Lower leg skin (tissue), 4 donors: ENCODE measurements around the gene RAB34. TPM values are rescaled to one million over a fixed set of nuclear protein-coding genes. Genes with fewer than 3 reads are reported as not detected.

Experiments used
- DNase-seq, 2 donors: peaks; one replicate each; pipeline ENCODE4 v3.0.0-alpha.2; 2019; ENCODE audit warnings: low spot score in 2 of 2
- H3K4me3 ChIP-seq: fragments of 200-600 bp; sonication (generic); 2 replicates; pipeline ENCODE4 v1.5.1; 2017; ENCODE audit warnings: mild to moderate bottlenecking, low read depth; ENCODE audit not compliant: poor library complexity, severe bottlenecking
- POLR2A ChIP-seq, 2 donors: fragments of 450-650 bp; IDR thresholded peaks; one replicate each; pipeline ENCODE4 v1.6.1; 2016 to 2017; ENCODE audit warnings: antibody characterized with exemption in 2 of 2, mild to moderate bottlenecking in 1 of 2, moderate library complexity in 1 of 2
- WGBS, 2 donors: methylation state at CpG; one replicate each; pipeline ENCODE4 v1.1.5; 2018; 5-methylcytosine and 5-hydroxymethylcytosine counted together
- intact Hi-C: fragments of 100-400 bp; cut with DNase I; formaldehyde crosslinking; loops from one replicate; pipeline ENCODE4 v1.15.0; 2023; ENCODE audit warnings: low total_unique reads
- total RNA-seq, 4 donors: library from RNA; depleted of rRNA; stranded (reverse); fragments of >200 nt; gene quantifications; one replicate each; pipeline ENCODE4 v1.1.0, GENCODE V29; 2016
- TF ChIP-seq, protein P1 (sequence below), 3 donors: fragments of 450-650 bp; IDR thresholded peaks; one replicate each; pipeline ENCODE4 v1.5.1; 2016; ENCODE audit warnings: antibody characterized with exemption in 3 of 3, mild to moderate bottlenecking in 3 of 3, moderate library complexity in 2 of 3

Gene RAB34
- total RNA-seq: 100 to 1,000 TPM in 2 of 4 donors, 10 to 100 TPM in 2; 76.6 to 138 (median 103) TPM

- DNase-seq: peak; percentile 69 to 94
- no peak for TF ChIP-seq POLR2A (IDR thresholded peaks at IDR 0.05)
- TF ChIP-seq, protein P1, sequence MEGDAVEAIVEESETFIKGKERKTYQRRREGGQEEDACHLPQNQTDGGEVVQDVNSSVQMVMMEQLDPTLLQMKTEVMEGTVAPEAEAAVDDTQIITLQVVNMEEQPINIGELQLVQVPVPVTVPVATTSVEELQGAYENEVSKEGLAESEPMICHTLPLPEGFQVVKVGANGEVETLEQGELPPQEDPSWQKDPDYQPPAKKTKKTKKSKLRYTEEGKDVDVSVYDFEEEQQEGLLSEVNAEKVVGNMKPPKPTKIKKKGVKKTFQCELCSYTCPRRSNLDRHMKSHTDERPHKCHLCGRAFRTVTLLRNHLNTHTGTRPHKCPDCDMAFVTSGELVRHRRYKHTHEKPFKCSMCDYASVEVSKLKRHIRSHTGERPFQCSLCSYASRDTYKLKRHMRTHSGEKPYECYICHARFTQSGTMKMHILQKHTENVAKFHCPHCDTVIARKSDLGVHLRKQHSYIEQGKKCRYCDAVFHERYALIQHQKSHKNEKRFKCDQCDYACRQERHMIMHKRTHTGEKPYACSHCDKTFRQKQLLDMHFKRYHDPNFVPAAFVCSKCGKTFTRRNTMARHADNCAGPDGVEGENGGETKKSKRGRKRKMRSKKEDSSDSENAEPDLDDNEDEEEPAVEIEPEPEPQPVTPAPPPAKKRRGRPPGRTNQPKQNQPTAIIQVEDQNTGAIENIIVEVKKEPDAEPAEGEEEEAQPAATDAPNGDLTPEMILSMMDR (IDR thresholded peaks at IDR 0.05): no peak
- peak within 1 kb of the TSS; percentile 48 for H3K4me3 ChIP-seq
- intact Hi-C loops: no loop called here
- 1 to 2% methylated on average over 37 to 53 of the region's 60 CpGs for WGBS, 2 donors
Measured at GRCh38 chr17:28717578-28718332, at the start of gene RAB34. RAB34 (minus strand) TSS chr17:28717868; CDS start chr17:28717266, 602 bp downstream.

DNA sequence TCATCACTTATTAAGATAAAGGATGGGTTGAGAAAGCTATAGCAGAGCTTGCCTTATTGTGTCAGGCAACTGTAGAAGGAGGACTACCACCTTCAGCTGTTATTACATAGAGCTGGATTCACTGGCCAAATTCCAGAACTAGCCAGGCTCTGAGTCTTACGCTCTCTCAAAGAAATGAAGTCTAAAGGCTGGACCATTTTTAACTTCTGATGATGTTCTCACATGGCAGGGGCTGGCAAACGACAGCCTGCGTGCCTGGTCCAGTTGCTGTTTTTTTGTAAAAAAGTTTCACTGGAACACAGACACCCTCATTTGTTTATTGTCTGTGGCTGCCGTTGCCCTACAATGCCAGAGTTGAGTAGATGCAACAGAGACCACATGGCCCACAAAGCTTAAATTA lies 47.4 kb upstream of the RAB34 start:
- TF ChIP-seq POLR2A (IDR thresholded peaks at IDR 0.05): no peak
- TF ChIP-seq, protein P1 (IDR thresholded peaks at IDR 0.05): no peak
- intact Hi-C loops: no loop called here
- H3K4me3 ChIP-seq: no peak overlapping the region
- 76 to 80% methylated on average over 4 of the region's 4 CpGs for WGBS, 2 donors
- no peak for DNase-seq

- WGBS, 2 donors: 67 to 68% methylated on average over 5 of the region's 5 CpGs
- H3K4me3 ChIP-seq: no peak overlapping the region
- intact Hi-C loops: loop anchor here (5.0 kb wide), 1 partner anchor 153 kb away; no protein-coding TSS in a partner anchor
- DNase-seq: peak; percentile 79 to 96
- TF ChIP-seq, protein P1 (IDR thresholded peaks at IDR 0.05): peak in 2 of 3 donors; percentile 67 to 73
- no peak for TF ChIP-seq POLR2A (IDR thresholded peaks at IDR 0.05)
Measured at GRCh38 chr17:28763804-28764266, 46.2 kb upstream of the RAB34 start.

DNA sequence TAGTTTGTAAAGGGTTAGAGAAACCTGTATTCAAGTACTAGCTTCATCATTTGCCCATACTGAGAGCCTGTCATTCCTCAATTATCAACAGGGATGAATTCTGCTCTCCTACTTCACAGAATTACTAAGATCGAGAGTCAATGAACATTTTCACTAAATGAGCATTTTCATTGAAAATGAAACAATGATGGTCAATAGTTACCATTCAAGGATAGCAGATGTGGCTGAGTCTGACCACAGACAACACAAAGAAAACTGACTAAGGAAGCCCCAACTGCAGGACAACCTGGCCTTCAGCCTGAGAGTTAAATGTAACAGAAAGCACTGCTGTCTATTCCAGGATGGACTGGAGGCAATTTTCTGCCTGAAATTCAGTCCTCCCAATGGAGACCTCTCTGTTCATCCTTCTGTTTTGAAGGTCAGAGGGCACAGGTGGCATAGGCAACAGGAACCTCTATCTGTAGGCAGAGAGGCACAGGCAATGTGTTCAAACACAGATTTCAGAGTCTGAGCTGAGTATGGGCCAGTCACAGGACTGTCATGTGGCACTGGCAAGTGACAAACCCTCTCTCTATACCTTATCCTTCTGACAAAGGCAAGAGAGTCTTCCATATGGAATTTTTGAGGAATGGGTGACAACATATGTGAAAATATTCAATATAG lies 45.6 kb upstream of the RAB34 start:
- TF ChIP-seq, protein P1 (IDR thresholded peaks at IDR 0.05): no peak
- no peak for TF ChIP-seq POLR2A (IDR thresholded peaks at IDR 0.05)
- no peak for DNase-seq
- 85 to 89% methylated on average over 1 of the region's 1 CpG for WGBS, 2 donors
- intact Hi-C loops: loop anchor here (5.0 kb wide), 1 partner anchor 154 kb away; no protein-coding TSS in a partner anchor
- H3K4me3 ChIP-seq: no peak overlapping the region

DNA sequence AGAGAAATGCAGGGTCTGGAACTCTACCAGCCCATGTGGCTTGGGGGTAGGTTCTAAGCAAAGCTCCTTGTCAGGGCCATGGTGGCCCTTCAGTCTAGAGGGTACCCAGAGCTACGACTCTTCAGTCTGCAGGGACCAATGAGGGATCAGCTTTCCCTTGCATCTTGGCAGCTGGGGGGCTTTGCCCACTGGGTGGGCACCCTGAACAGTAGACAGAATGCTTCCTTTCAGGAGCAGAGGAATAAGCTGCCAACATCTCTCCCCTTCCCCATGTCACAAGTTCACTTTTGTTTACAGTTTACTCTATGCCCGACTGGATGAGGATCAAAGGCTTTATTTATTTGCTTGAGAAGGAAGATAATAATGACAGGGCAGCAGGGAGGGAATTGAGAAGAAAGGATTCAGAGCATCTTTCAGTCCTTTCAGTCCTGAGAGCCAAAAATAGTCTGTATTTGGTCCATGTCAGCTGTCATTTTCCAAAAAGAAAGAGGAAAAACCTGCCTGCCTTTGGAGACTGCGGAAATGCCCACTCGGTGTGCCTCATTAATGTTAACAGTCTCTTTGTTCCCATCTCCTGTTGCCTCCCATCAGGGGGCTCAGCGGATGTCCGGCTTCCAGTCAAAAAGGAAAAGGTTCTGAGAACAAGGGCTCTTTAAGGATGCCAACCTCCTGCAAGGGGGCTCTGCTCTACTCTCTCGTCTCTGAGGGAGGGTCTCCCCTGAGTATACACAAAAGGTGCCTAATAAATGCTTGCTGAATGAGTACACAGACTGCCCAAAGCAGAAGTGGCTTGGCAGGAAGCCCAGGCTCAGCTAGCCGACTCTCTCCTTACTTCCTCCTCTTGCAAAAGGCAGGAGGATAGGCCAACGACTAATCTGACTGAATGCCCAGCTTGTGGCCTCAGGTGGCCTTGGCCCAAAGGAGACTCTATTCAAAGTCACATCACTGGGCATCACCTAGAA lies 43.2 kb upstream of the RAB34 start:
- TF ChIP-seq, protein P1 (IDR thresholded peaks at IDR 0.05): no peak
- TF ChIP-seq POLR2A (IDR thresholded peaks at IDR 0.05): no peak
- intact Hi-C loops: loop anchor here (5.0 kb wide), 1 partner anchor 156 kb away; no protein-coding TSS in a partner anchor
- H3K4me3 ChIP-seq: no peak overlapping the region
- no peak for DNase-seq
- 41 to 50% methylated on average over 9 of the region's 9 CpGs for WGBS, 2 donors
